ENCODE data around the gene DDN.

- TF ChIP-seq CTCF (IDR thresholded peaks at IDR 0.05) (no peak), EZH2 (IDR thresholded peaks at IDR 0.05; ENCODE audit: borderline replicate concordance, insufficient read depth, low read depth, low read length, poor library complexity, severe bottlenecking) (no peak)
These were observed 53.0 kb downstream of the DDN start for GRCh38 chr12:48946205-48946604.

All from B cell (primary cell).